ENCODE data around the gene PRDM10.
"Not testable (repeated sequence)": the region's sequence is repeated elsewhere in the genome, so short reads cannot be mapped to it uniquely, and the experiment has no call there.

Gene PRDM10

DNA sequence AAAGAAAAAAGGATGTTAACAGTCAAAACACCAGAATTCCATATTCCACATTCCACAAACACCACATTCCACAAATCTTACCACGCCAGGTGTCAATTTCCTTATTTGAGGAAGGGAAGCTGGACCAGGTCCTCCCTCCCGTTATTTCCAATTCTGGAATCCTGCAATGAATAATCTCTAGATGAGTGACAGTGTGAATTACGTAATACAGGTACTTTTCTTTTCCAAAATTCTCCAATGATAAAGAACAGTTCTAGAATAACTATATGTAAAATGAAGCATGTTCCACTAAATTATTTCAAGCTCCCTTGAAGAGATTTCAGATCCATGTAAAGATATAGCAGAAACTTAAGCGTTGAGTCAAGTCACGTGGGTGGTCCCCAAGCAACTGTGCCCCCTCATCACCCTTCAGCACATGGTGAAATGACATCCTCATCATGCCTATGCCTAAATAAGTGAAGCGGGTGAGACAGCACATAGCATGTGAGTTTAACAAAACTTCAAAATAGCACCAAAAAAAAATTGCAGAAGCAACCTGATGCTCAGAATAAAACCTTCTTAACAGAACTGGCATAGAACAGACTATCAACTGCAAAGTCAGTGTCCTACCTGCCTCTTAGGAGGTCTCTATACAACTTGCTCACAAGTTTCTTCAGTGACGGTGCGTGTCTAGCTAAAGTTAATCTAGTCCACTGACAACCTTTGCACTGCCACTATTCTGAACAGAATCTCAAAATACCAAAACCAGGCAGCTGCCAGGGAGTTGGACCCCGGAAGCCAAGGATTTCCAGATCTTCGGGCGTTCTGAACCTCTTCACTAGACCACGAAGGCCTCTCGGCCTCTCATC is 108.1 kb downstream of the PRDM10 start:
- no peak for DNase-seq (ENCODE audit: low read depth in 2 of 2)

DNA sequence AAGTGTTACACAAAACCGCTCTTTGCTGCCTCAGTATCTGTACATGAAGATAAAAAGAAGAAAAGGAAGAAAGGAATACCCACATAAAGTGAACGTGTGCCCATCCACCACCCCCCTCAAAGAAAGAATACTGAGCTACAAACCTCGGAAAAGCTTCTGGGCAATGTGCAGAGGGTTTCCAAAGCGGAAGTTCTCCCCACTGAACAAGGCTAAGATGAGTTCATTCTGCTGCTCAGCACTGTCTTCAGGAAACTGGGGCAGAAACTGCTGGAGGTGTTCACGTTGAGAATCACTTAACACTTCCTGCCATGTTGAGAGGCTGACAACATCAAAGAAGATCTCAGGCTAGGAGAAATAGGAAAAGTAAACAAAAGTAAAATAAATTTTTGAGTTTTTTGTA is 114.2 kb downstream of the PRDM10 start:
- no peak for DNase-seq (ENCODE audit: low read depth in 2 of 2)

DNA sequence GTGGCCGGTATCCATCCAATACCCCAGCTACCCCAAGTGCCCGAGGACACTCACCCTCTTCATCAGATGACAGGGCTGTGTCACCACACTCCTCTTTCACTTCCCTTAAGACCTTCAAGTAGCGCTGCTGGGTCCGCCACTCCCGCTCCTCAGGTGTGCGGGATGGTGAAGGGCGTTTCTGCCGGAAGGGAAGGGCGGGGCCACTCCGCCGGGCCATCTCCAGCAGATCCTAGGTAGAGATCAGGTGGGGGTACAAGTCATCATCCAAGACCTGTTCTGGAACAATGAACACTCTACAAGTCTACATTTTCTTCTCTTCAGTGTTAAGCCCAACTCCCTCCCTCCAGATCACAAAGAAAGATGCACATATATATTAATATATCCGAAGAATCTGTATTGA is 117.3 kb downstream of the PRDM10 start:
- DNase-seq (ENCODE audit: low read depth in 2 of 2): no peak

DNA sequence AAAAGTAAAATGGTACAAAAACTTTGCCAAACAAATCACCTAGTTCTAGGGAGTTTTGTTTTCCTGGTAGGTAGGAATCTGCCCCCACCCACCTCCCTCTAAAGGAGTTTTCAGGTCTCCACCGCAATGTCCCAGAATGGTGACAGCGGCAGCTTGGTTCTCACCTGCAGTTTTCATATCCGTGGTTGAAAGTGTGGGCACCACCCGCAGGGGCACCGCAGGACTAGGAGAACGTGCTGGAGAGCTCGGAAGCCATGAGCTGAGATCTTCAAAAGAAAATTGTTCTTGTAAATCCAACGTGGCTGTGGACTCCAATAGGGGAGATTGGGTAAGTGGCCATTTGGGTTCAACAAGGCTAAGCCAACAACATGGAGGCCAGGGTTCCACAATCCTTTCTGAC is 118.1 kb downstream of the PRDM10 start:
- no peak for DNase-seq (ENCODE audit: low read depth in 2 of 2)

DNA sequence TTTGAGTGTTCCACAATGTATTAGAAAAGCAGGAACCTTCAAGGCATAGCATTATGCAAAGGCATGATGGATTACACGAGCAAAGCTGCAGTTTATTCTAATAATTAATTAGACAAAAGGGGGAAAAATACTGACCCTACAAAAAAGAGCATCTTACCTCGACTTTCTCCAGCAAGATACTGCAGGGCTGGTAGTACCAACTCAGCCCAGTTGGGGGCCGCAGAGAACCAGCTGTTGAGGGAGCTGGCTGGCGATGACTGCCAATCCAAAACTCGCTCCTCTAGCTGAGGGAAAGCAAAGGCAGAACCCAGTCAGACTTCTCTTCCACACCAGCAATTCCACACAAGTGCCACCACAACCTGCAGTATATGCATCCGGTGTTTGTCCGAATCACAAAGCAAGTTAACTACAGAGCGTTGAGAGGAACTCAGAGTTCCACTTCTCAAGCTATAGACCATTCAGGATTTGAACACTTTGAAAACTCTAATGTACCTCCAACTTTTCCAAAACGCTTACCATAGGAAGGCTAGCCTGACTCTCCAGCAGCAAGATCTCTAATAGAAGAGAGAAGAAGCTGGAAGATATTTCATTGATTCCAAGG is 121.0 kb downstream of the PRDM10 start:
- no peak for DNase-seq (ENCODE audit: low read depth in 2 of 2)

DNA sequence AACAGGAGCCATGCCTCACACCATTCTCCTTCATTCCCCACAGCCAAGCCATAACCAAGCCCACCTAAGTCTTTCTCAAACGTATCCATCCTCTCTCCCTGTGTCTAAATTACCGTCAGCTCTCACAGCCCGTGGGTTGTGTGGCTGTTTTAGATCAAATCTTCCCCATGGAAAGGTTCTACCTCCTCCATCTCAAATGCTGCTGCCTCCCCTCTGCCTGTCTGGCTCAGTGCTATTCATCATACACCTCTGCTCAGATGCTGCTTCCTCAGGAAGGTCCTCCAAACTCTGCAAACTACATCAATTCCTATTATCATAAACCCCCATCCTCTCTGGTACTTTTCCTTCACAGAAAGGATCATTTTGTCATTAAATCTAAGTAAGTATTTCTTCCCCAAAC is 122.3 kb downstream of the PRDM10 start:
- DNase-seq (ENCODE audit: low read depth in 2 of 2): no peak

DNA sequence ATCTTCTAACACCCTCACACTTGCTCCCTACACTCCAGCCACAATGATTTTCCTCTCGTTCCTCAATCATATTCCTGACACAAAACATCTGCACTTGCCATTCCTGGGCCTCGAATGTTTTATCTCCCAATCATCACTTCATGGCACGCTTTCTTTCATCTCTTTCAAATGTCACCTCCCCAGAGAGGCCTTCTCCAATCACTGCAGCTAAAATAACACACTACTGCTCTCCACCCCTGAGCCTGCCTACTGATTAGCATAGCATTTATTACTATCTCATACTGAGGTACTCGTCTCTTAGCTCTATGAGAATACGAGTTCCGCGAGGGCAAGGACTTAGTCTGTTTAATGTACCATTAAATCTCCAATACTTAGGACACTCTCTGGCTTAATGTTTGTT is 130.7 kb downstream of the PRDM10 start:
- DNase-seq (ENCODE audit: low read depth in 2 of 2): no peak

DNA sequence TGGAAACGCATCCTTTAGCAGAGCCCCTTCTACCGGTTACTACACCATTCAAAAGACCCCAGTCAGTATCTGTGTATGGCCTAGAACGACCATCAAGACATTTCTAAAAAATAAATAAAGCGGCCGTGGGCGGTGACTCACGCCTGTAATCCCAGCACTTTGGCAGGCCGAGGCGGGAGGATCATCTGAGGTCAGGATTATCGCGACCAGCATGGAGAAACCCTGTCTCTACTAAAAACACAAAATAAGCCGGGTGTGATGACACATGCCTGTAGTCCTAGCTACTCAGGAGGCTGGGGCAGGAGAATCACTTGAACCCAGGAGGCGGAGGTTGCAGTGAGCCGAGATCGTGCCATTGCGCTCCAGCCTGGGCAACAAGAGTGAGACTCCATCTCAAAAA is 134.0 kb downstream of the PRDM10 start:
- not testable (repeated sequence) for DNase-seq (ENCODE audit: low read depth in 2 of 2)

DNA sequence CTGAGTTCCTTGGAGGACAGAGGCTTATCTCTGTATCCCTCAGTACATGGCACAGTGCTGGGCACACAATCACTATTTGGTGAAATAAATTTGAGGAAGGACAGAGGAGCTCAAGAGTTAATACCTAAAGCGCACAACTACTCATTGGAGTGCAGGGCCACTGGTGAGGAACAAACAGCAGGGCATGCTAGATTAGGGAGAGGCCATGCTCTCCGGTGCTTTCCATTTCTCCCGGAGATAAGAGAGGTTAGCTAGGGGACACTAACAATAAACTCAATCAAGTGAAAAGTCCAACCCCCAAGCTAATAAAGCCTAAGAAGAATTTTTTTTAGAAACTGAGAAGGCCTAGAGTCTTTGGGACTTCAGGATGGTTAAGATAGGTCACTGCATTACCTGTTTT is 136.3 kb downstream of the PRDM10 start:
- no peak for DNase-seq (ENCODE audit: low read depth in 2 of 2)

DNA sequence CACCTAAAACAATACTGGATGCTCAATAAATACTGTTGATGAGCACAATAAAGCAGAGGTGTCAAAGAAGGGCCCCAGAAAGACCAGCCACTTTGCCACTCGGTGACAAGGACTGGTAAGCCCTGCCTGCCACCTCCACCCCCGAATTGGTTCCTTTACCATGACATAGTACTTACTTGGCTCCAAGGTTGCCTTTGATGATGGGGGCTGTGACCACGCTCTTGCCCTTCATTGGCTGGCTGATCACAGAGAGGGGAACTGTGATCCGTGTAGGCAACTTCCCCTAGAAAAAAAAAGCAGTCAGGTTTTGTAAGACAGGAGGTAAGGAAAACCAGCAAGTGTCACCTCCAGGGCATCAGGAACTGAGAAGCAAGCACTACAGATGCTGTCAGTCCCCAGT is 136.9 kb downstream of the PRDM10 start:
- no peak for DNase-seq (ENCODE audit: low read depth in 2 of 2)

DNA sequence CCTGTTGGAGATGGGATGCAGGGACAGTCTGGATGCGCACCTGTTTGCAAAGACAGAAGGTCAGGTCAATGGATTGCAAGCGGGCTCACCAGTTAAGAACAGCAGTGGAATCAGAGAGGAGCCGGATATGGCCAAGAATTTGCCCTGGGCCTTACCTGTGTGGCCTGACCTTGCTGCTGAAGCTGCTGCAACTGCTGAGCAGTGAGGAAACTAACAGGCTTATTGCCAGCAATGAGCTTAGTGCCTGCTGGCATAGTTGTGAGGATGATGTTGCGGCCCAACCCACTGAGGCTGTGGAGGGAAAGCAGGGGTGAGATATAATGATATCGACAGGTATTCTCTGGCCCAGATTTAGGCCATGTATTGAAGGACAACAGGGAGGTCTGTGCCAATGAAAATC is 137.8 kb downstream of the PRDM10 start:
- DNase-seq (ENCODE audit: low read depth in 2 of 2): no peak

DNA sequence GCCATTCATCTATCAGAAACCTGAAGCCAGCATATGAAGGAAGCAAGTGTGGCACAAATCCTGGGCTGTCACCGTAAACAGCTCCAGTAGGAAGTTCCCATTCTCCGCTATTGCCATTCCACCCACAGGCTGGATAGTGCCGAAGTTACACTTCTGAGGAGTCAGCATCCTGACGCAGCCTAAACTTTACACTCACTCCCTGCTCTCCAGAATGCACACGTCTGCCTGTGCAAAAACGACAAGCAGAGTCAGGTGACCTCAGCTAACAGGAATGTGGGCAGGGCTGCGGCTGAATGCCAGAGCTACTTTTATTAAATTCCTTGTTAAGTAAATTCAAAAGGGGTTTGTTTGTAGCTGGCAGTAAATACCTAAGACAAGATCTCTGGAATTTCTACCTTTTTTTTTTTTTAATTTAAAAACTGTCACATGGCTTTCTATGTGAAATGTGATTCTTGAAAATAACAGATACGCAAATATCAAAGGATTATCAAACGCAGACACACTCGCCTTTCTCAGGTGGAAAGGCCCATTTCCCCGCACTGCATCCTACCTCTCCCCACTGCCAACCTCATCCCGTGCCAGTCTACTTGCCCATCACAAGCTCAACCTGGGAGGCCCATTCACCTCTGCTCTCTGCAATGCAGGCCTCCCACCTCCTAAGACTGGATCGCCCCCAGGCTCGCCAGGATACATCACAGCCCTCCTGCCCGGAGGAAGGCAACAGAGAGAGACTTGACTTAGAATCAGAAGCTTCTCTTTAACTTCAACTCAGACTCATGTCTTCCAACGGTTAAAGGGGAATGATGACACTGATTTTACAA is 140.7 kb downstream of the PRDM10 start:
- no peak for DNase-seq (ENCODE audit: low read depth in 2 of 2)

DNA sequence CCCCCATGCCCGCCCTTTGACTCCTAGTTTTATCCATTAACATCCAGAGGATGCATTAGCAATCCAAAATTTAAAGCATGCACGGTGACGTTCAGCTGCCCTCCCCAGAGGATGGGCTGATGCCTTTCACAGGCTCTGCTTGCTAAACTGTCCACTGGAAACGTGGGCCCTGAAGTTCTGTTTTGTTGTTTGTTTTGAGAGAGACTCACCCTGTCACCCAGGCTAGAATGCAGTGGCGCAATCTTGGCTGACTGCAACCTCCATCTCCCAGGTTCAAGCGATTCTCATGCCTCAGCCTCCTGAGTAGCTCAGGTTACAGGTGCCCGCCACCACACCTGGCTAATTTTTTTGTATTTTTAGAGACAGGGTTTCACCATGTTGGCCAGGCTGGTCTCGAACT is 146.6 kb downstream of the PRDM10 start:
- no peak for DNase-seq (ENCODE audit: low read depth in 2 of 2)

DNA sequence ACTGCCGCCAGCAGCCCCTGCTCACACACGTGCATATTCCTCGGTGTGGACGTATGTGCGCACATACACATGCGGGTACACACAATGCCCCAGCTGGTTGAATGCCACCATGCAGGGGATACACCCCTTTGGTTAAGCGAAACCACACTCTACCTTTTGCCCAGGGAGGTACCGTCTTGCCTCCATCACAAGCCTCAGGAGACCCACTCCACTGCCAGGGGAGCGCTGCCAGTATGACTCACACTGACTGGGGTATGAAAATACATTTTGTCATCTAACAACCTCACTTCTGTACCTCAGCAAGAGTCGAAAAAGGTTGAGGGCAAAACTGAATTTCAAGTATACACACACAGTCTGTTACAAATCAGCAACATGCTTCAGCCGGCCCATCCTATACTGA is 147.5 kb downstream of the PRDM10 start:
- DNase-seq (ENCODE audit: low read depth in 2 of 2): no peak

DNA sequence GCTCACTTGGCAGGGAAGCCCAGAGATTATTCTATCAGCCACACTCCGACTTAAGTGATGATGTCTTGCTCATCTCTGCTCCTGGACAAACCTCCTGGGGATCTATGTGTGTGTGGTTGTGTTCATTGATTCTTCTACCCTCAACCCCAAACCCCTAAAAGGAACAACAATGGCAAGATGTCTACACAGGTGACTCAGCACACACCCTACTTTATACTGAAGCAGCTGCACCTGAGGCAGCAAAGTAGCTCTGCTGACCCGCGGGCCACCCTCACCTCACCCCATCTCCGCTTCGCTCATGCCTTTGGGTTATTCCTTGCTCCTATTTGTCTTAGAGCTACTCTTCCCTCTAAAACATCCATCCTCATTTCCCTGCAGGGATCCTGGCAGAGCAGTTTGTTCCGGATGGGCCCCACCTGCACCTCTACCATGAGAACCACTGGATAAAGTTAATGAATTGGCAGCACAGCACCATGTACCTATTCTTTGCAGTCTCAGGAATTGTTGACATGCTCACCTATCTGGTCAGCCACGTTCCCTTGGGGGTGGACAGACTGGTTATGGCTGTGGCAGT is 148.3 kb downstream of the PRDM10 start:
- DNase-seq (ENCODE audit: low read depth in 2 of 2): no peak

DNA sequence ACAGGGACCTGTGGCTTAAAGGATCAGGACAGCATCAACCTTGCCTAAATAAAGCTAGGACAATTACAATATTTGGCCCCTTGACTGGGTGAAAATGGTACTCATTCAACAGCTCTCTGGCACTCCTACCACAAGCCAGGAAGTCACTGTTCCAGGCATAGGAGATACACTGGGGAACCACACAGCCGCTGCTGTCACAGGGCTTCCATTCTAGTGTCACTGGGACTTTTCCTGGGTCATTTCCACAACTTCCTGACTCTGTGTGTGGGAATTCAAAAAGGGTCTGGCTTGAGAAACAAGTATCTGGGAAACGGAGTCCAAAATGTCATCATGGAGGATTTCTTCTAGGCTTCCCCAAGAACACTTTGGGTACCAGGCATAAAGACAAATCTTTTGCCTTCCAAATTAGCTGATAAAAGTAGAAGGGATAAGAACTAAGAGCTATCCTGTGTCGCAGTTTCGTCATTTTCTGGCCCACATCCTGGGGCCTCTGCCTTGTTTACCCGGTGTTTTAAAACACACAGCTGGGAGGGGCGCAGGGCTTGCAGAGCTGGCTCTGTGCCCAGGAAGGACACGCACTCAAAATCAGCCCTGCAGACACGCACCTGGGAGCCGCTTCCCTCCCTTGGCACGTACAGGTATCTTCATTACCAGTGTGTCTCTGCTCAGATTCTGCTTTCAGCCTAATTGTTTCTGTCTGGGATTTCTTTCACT is 149.0 kb downstream of the PRDM10 start:
- DNase-seq (ENCODE audit: low read depth in 2 of 2): no peak

DNA sequence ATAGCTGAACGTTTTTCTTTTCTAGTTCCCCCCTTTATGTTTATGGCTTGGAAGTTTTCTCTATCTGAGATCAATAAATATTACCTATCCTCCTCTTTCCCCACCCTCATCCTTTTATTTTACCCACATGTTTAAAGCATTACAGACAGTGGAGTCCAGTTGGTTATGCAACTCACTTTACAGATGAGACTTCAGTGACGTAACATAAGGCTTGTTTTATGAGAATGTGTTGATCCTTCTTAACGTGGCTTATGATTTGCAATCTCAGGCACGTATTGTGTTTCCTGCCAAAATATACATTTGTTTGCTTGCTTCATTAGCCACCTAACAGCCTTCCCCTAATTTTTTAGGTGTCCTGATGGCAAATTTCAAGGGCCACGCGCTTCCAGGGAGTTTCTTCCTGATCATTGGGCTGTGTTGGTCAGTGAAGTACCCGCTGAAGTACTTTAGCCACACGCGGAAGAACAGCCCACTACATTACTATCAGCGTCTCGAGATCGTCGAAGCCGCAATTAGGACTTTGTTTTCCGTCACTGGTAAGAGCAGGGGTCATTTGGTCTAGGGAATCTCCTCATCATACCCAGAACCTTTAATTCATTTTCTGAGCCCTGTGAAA is 150.4 kb downstream of the PRDM10 start:
- no peak for DNase-seq (ENCODE audit: low read depth in 2 of 2)

Data from stimulated activated CD8-positive, alpha-beta memory T cell treated with anti-CD3 and anti-CD28 coated beads, Interleukin-15, amount 100 ng/mL, for 4 hours (primary cell).